AG09309 (cell line): ENCODE data around the gene LASP1NB.

Source experiments
- DNase-seq: peaks from one replicate; pipeline ENCODE4 v3.0.0-alpha.2; 2010; ENCODE audit warnings: low read depth
- H3K4me3 ChIP-seq: 2 replicates; pipeline ENCODE4 v1.5.1; 2011; ENCODE audit warnings: mild to moderate bottlenecking, low read depth, low read length, moderate library complexity; ENCODE audit not compliant: control insufficient read depth
- TF ChIP-seq, protein P1 (sequence below): IDR thresholded peaks from 2 replicates; pipeline ENCODE4 v1.5.1; 2011; ENCODE audit warnings: mild to moderate bottlenecking, low read depth, low read length, inconsistent platforms; ENCODE audit not compliant: insufficient read depth, control insufficient read depth; ENCODE audit errors: missing control alignments

Gene LASP1NB

DNA sequence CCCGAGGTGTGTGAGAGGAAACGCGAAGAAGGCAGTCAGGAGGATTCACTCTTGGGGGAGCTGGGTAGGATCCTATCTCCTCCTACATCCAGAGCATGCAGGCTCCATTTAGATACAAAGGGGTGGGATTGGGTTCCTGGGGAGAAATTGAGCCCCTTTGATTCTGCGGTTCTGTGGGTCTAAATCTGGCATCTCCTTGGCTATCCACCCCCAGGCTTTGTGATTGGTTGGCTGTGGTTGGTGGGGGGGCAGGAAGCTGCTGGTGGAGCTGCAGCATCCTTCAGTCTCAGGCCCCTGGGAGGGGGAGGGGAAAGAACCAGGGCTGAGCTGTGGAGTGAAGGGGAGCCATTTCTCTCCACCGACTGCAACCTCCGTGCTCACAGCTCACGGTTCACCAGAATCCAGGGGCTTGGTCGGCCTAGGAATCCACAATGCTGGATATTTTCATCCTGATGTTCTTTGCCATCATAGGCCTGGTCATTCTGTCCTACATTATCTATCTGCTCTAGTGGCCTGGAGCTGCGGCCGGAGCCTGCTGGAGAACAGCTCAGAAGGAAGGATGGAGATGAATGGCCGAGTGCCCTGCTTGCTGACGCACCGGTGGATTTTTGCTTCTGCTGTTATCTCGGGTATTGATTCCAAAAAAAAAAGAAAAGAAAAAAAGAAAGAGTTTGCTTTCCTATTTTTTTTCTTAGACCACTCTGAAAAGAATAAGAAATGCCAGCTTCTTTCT, at the start of gene LASP1NB:
Gene LASP1NB, plus strand, starts transcription at position 352 of the 733 bp plus-strand sequence.
- no peak for DNase-seq
- TF ChIP-seq, protein P1, sequence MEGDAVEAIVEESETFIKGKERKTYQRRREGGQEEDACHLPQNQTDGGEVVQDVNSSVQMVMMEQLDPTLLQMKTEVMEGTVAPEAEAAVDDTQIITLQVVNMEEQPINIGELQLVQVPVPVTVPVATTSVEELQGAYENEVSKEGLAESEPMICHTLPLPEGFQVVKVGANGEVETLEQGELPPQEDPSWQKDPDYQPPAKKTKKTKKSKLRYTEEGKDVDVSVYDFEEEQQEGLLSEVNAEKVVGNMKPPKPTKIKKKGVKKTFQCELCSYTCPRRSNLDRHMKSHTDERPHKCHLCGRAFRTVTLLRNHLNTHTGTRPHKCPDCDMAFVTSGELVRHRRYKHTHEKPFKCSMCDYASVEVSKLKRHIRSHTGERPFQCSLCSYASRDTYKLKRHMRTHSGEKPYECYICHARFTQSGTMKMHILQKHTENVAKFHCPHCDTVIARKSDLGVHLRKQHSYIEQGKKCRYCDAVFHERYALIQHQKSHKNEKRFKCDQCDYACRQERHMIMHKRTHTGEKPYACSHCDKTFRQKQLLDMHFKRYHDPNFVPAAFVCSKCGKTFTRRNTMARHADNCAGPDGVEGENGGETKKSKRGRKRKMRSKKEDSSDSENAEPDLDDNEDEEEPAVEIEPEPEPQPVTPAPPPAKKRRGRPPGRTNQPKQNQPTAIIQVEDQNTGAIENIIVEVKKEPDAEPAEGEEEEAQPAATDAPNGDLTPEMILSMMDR = no peak
- no peak within 1 kb of the TSS for H3K4me3 ChIP-seq

DNA sequence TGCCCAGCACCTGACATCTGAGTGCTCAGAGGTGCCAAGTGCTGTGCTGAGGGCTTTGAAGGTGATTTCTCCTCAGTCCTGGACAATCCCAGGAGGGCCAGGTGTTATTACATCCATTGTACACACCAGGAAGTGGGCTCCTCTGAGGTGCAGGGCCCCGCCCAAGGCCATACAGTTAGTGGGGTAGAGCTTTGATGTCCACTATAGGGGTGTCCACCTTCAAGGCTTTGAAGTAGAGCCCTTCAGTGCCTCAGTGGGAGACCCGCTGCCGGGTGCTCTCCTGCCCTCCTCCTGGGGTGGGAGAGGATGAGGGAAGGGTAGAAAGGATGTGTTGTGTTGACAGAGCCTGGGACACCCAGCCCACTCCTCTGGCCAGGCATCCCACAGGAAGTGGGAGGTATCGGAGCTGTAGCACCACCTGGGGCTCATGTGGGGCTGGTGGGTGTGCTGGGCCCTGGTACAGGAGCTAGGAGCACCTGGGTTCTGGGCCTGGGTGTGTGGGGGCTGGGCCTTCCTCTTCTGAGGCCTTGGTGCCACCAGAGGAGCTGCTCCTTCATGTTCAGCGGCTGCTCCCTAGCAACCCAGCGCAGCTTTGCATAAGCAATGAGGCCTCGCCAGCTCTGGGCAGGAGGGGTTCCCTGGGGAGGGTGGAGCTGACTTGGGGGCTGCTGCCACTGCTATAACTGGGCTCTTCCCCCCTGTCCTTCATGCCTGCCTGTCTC, 48.1 kb upstream of the LASP1NB start:
- no peak overlapping the region for H3K4me3 ChIP-seq
- DNase-seq = no peak

DNA sequence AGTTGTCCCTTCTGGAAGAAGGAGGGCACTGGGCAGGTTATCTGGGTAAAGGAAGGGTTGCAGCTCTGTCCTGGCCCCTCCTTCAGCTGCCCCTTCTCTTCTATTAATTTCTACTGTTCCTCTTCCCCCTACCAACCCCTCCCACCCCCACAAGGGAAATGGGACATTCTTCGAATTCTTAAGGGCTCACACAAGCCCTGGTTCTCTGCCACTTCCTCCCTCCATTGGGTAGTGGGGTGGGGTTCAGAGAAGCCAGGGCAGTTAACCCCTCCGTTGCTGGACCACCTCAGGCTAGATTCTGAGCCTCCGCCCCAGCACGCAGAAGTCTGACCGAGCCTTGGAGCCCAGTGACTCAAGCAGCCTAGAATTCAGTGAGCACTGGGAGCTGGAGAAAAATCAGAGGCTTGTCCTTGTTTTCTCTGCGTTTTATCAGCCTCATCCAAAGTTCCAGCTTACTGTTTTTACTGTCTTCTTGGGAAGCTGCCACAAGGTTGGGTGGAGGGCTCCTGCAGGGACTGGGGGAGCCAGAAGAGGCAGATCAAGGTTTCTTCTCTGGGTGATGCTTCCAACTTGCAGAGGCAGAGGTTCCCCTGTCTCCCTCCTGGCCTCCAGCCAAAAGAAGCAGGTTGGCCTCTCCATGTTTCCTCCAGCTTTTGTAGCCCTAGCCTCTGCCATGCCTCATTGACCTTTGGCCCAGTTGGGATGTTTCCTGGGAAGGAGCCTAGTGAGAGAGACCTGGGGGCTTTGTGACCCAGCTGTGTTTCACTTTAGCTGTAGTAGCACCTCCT, 45.3 kb upstream of the LASP1NB start:
- H3K4me3 ChIP-seq = no peak overlapping the region; the same call in 1 of the 2 replicates
- no peak for DNase-seq
- TF ChIP-seq, protein P1 = no peak

More for the DNA sequence above, 48.1 kb upstream of the LASP1NB start:
- TF ChIP-seq, protein P1 = no peak

DNA sequence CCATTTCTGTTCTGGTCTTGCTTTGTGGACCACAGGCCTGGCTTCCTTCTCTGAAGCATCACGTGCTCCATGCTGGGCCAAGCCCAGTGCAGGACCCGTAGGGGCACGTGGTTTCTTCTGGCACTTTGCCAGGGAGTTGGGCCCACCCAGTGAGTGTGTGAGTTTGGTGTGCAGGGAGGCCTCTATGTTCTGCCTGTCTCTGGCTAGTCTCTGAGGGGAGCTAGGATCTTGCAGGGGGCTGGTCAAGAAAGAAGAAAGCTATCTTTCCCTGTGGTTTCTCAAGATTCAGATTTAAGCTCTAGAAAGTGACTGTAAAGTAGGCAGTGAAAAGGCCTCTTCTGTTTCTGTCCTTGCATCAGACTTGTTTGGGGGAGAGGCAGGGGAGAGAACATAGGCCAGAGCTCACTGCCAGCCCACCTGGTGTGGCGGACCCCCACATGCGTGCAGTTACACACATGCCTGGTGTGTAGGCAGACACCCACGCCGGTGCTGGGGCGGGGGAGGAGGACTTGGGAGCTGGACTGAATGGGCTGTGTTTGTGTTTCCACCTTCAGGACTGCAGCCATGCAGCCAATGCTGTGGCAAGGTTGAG, 43.7 kb upstream of the LASP1NB start:
- TF ChIP-seq, protein P1 = no peak
- no peak overlapping the region for H3K4me3 ChIP-seq
- no peak for DNase-seq

DNA sequence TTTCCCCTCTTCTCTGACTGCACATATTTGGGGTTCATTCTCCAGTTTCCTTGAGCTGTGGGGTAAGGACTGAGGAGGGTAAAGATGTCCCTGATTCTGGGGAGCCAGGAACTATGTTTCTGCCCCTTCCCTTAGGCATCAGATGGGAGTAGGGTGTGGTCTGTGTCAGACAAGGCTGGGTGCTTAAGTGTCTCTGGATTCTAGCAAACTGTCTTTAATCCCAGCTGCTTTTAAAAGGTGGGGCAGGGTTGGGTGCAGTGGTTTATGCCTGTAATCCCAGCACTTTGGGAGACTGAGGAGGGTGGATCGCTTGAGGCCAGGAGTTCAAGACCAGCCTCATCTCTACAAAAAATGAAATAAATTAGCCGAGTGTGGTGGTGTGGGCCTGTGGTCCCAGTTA, 42.5 kb upstream of the LASP1NB start:
- no peak for DNase-seq
- TF ChIP-seq, protein P1 = no peak

DNA sequence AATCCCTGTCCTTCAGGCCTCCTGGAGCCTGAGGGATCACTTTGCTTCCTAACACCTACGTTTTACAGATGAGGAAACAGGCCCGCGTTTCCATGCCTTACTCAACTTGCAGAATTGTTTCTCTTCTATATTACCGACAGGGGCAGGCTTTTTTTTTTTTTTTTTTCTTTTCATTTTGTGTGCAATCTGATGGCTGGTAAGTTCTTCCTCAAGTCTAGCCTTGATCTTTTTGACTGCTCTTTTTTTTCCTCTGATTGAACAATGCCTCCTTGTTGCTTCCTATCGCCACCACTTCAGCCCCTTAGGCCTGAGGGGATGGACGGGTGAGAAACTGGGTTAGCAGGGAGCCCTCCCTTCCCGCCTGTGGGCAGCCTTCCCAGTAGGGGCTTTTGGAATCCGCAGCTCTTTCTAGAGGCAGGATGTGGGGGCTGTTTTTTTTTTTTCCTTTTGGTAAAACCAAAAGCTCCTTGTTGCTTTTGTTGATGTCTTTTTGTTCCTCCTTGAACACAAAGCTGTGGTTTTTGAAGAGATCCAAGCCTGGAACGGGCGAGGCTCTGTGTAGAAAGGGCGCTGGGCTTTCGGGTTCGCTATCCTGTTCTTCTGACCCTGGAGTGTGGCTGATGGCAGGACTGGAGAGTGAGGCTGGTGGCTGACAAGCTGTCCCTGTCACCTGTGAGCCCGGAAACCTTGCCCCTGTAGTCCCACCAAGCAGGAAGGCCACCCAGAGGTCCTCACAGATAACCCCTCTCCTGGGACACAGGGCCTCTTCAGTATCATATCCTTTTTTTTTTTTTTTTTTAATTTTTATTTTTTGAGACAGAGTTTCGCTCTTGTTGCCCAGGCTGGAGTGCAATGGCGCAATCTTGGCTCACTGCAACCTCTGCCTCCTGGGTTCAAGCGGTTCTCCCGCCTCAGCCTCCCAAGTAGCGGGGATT, 41.6 kb upstream of the LASP1NB start:
- TF ChIP-seq, protein P1 = no peak
- DNase-seq = no peak

More for the DNA sequence above, 42.5 kb upstream of the LASP1NB start:
- no peak overlapping the region for H3K4me3 ChIP-seq

More for the DNA sequence above, 41.6 kb upstream of the LASP1NB start:
- H3K4me3 ChIP-seq = no peak overlapping the region
